ENCODE data around the gene PROCR.
"Not testable (repeated sequence)": the region's sequence is repeated elsewhere in the genome, so short reads cannot be mapped to it uniquely, and the experiment has no call there.

Gene PROCR

DNA sequence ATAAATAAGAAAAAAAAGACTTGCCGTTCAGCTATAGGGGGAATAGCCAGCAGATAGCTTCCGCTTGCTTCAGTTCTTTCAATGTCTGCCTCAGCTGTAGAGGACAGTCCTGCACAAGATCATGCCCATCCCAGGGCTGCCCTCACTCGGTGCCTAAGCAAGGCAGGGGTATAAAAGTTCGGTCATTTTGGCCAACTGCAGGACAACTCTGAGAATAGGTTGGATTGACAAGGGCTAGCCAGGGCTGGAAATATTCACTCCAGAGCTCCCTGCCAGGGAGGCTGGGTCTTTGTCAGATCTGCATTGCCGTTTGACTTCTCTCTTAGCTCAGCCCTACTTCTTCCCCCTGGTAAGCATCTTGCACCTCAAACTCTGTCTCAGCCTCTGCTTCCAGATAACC lies 8.4 kb downstream of the PROCR start:
- H3K9me3 ChIP-seq (ENCODE audit: control extremely low read depth in 1 of 5, control insufficient read depth in 4 of 5, insufficient read depth in 2 of 5, low read depth in 1 of 5, low read length in 4 of 5) = no peaks in the 10 kb centered on the region
- CTCF ChIA-PET = interaction anchor here (1.5 kb wide), 1 partner anchor 36 kb away, joined by 3 read pairs; no protein-coding TSS in a partner anchor
- 97% methylated on average over 4 of the region's 5 CpGs for WGBS (ENCODE audit: insufficient coverage)
- POLR2A ChIA-PET = no interaction called here
- H3K4me1 ChIP-seq (ENCODE audit: control extremely low read depth in 1 of 4, control insufficient read depth in 4 of 4, insufficient read depth in 4 of 4, low read length in 3 of 4) = no peaks in the 10 kb centered on the region
- no peak overlapping the region for H3K27ac ChIP-seq (ENCODE audit: insufficient read depth in 1 of 2, low read depth in 1 of 2, low read length in 2 of 2, poor library complexity in 1 of 2, severe bottlenecking in 2 of 2)
- no peaks in the 10 kb centered on the region for H3K27me3 ChIP-seq (replicated peaks in 2 of 5; ENCODE audit: control insufficient read depth in 4 of 5, insufficient read depth in 5 of 5, low read length in 4 of 5)
- no peak for DNase-seq
- no peak overlapping the region for H3K4me3 ChIP-seq (ENCODE audit: control insufficient read depth in 1 of 7, extremely low read depth in 1 of 7, insufficient read depth in 4 of 7, low read depth in 2 of 7, low read length in 6 of 7)
- no peaks in the 10 kb centered on the region for H3K36me3 ChIP-seq (ENCODE audit: control insufficient read depth in 4 of 4, insufficient read depth in 4 of 4, low read length in 3 of 4)

DNA sequence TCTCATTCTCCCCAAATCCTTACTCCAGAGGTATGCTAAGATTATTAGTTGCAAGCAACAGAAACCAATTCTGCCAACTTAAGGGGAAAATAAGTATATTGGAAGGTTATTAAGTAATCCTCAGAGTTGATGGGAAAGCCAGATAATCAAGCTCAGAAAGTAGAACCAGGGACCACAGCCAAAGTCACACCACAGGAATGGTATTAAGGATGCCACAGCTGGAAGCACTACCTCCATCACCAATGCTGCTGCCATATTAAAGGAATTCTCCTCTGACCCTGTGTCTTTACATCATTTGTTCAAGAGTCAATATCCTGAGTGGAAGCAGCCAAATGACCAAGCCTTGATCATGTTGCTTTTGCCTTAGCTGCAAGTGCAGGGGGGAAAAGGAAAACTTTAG lies 9.9 kb downstream of the PROCR start:
- Histone ChIP-seq H3K9me3 (ENCODE audit: control extremely low read depth in 1 of 5, control insufficient read depth in 4 of 5, insufficient read depth in 2 of 5, low read depth in 1 of 5, low read length in 4 of 5) (no peaks in the 10 kb centered on the region), H3K4me1 (ENCODE audit: control extremely low read depth in 1 of 4, control insufficient read depth in 4 of 4, insufficient read depth in 4 of 4, low read length in 3 of 4) (no peaks in the 10 kb centered on the region), H3K27ac (ENCODE audit: insufficient read depth in 1 of 2, low read depth in 1 of 2, low read length in 2 of 2, poor library complexity in 1 of 2, severe bottlenecking in 2 of 2) (no peak overlapping the region), H3K4me3 (ENCODE audit: control insufficient read depth in 1 of 7, extremely low read depth in 1 of 7, insufficient read depth in 4 of 7, low read depth in 2 of 7, low read length in 6 of 7) (no peak overlapping the region), H3K36me3 (ENCODE audit: control insufficient read depth in 4 of 4, insufficient read depth in 4 of 4, low read length in 3 of 4) (no peaks in the 10 kb centered on the region), H3K27me3 (replicated peaks in 2 of 5; ENCODE audit: control insufficient read depth in 4 of 5, insufficient read depth in 5 of 5, low read length in 4 of 5) (no peaks in the 10 kb centered on the region)
- CTCF ChIA-PET = no interaction called here
- POLR2A ChIA-PET = no interaction called here
- DNase-seq = no peak

DNA sequence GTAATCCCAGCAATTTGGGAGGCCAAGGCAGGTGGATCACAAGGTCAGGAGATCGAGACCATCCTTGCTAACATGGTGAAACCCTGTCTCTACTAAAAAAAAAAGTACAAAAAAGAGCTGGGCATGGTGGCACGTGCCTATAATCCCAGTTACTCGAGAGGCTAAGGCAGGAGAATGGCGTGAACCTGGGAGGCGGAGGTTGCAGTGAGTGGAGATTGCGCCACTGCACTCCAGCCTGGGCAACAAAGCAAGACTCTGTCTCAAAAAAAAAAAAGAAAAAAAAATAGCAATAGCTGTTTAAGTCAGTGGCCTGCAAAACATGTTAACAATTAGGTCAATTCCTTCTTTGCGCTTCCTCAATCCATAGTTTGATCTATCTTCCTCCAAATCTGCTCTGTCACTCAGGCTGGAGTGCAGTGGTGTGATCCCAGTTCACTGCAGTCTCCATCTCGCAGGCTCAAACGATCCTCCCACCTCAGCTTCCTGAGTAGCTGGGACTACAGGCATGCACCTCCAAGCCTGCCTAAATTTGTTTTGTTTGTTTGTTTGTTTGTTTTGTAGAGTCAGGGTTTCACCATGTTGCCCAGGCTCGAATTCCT lies 14.9 kb downstream of the PROCR start:
- H3K9me3 ChIP-seq (ENCODE audit: control extremely low read depth in 1 of 5, control insufficient read depth in 4 of 5, insufficient read depth in 2 of 5, low read depth in 1 of 5, low read length in 4 of 5); H3K4me1 ChIP-seq (ENCODE audit: control extremely low read depth in 1 of 4, control insufficient read depth in 4 of 4, insufficient read depth in 4 of 4, low read length in 3 of 4); H3K4me3 ChIP-seq (ENCODE audit: control insufficient read depth in 1 of 7, extremely low read depth in 1 of 7, insufficient read depth in 4 of 7, low read depth in 2 of 7, low read length in 6 of 7); H3K27me3 ChIP-seq (replicated peaks in 2 of 5; ENCODE audit: control insufficient read depth in 4 of 5, insufficient read depth in 5 of 5, low read length in 4 of 5); DNase-seq; H3K27ac ChIP-seq (ENCODE audit: insufficient read depth in 1 of 2, low read depth in 1 of 2, low read length in 2 of 2, poor library complexity in 1 of 2, severe bottlenecking in 2 of 2); H3K36me3 ChIP-seq (ENCODE audit: control insufficient read depth in 4 of 4, insufficient read depth in 4 of 4, low read length in 3 of 4); POLR2A ChIA-PET: not testable (repeated sequence)
- CTCF ChIA-PET = interaction anchor here (1.4 kb wide), 1 partner anchor 42 kb away, joined by 5 read pairs; no protein-coding TSS in a partner anchor
- 98% methylated on average over 7 of the region's 10 CpGs for WGBS (ENCODE audit: insufficient coverage)

DNA sequence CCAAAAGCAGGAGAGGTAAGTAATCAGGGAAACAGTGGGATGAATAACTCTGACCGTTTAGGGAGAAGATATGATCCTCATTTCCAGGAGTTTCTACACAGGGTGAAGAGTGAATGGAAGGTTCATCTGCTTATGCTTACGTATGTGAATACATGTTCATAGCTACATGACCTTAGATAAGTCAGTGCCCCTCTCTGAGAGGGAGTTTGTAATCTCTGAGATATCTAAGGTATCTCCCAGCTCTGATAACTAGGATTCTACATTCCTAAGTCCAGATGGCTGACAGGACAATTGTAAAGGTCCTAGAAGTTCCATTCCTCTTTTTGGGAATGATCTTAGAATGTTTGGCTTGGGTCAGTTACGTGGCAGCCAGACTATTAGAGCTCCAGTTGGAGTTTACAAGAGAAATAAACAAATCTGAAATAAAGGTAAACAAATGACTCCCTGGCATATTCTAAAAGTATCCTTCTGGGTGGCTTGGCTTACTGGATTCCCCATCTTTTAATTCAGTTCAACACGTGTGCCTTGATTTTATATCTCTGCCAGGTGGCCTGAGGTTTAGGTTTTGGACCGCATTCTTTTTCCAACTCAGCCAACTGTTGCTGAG lies 15.8 kb downstream of the PROCR start:
- WGBS (ENCODE audit: insufficient coverage) = 91% methylated on average over 4 of the region's 5 CpGs
- Histone ChIP-seq H3K27ac (ENCODE audit: insufficient read depth in 1 of 2, low read depth in 1 of 2, low read length in 2 of 2, poor library complexity in 1 of 2, severe bottlenecking in 2 of 2) (no peak overlapping the region), H3K27me3 (replicated peaks in 2 of 5; ENCODE audit: control insufficient read depth in 4 of 5, insufficient read depth in 5 of 5, low read length in 4 of 5) (no peaks in the 10 kb centered on the region), H3K9me3 (ENCODE audit: control extremely low read depth in 1 of 5, control insufficient read depth in 4 of 5, insufficient read depth in 2 of 5, low read depth in 1 of 5, low read length in 4 of 5) (peaks cover 0 to 3% (median 0%) of the 10 kb centered on the region in 5 experiments), H3K4me1 (ENCODE audit: control extremely low read depth in 1 of 4, control insufficient read depth in 4 of 4, insufficient read depth in 4 of 4, low read length in 3 of 4) (no peaks in the 10 kb centered on the region), H3K36me3 (ENCODE audit: control insufficient read depth in 4 of 4, insufficient read depth in 4 of 4, low read length in 3 of 4) (peaks cover 0 to 2% (median 0%) of the 10 kb centered on the region in 4 experiments), H3K4me3 (ENCODE audit: control insufficient read depth in 1 of 7, extremely low read depth in 1 of 7, insufficient read depth in 4 of 7, low read depth in 2 of 7, low read length in 6 of 7) (no peak overlapping the region)
- ChIA-PET POLR2A (no interaction called here), CTCF (interaction anchor here (0.6 to 1.4 kb wide), 3 partner anchors 21 to 43 kb away, joined by 3 to 5 read pairs (median 4); no protein-coding TSS in a partner anchor)
- no peak for DNase-seq

DNA sequence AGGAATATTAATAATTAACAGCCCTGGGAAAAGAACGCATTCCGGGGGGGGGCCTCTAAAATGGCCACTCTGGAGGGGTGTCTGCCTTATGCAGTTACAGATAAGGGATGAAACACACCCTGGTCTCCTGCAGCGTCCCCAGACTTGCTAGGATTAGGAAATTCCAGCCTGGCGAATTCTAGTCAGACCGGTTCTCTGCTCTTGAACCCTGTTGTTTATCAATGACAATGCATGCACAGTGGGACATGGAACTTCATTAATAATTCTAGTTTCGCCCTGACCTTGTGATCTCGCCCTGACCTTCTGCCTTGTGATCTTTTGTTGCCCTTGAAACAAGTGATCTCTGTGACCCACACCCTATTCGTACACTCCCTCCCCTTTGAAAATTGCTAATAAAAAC lies 17.4 kb downstream of the PROCR start:
- WGBS (ENCODE audit: insufficient coverage) = 99% methylated on average over 5 of the region's 8 CpGs
- H3K9me3 ChIP-seq (ENCODE audit: control extremely low read depth in 1 of 5, control insufficient read depth in 4 of 5, insufficient read depth in 2 of 5, low read depth in 1 of 5, low read length in 4 of 5); H3K27ac ChIP-seq (ENCODE audit: insufficient read depth in 1 of 2, low read depth in 1 of 2, low read length in 2 of 2, poor library complexity in 1 of 2, severe bottlenecking in 2 of 2); H3K27me3 ChIP-seq (replicated peaks in 2 of 5; ENCODE audit: control insufficient read depth in 4 of 5, insufficient read depth in 5 of 5, low read length in 4 of 5); H3K4me3 ChIP-seq (ENCODE audit: control insufficient read depth in 1 of 7, extremely low read depth in 1 of 7, insufficient read depth in 4 of 7, low read depth in 2 of 7, low read length in 6 of 7); H3K4me1 ChIP-seq (ENCODE audit: control extremely low read depth in 1 of 4, control insufficient read depth in 4 of 4, insufficient read depth in 4 of 4, low read length in 3 of 4); H3K36me3 ChIP-seq (ENCODE audit: control insufficient read depth in 4 of 4, insufficient read depth in 4 of 4, low read length in 3 of 4); DNase-seq; POLR2A ChIA-PET; CTCF ChIA-PET: not testable (repeated sequence)

DNA sequence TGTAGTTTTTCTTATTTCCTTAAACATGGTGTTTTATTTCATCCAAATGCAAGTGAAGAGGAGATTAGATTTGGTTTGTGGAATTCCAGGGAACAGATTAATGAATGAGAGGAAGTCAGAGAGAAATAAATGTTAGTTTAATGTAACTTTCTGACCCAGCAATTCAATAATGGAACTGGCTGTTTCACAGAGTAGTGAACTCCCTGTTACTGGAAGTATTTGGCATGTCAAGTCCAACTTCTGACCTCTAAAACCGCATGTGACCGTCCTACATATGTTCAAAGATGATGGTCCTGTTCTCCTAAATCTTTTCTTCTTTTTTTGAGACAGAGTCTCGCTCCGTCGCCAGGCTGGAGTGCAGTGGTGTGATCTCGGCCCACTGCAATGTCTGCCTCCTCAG lies 18.7 kb downstream of the PROCR start:
- 97% methylated on average over 6 of the region's 6 CpGs for WGBS (ENCODE audit: insufficient coverage)
- H3K27ac ChIP-seq (ENCODE audit: insufficient read depth in 1 of 2, low read depth in 1 of 2, low read length in 2 of 2, poor library complexity in 1 of 2, severe bottlenecking in 2 of 2) = no peak overlapping the region
- peaks cover 0 to 3% (median 0%) of the 10 kb centered on the region in 5 experiments for H3K9me3 ChIP-seq (ENCODE audit: control extremely low read depth in 1 of 5, control insufficient read depth in 4 of 5, insufficient read depth in 2 of 5, low read depth in 1 of 5, low read length in 4 of 5)
- DNase-seq = no peak
- no peaks in the 10 kb centered on the region for H3K27me3 ChIP-seq (replicated peaks in 2 of 5; ENCODE audit: control insufficient read depth in 4 of 5, insufficient read depth in 5 of 5, low read length in 4 of 5)
- no peaks in the 10 kb centered on the region for H3K4me1 ChIP-seq (ENCODE audit: control extremely low read depth in 1 of 4, control insufficient read depth in 4 of 4, insufficient read depth in 4 of 4, low read length in 3 of 4)
- POLR2A ChIA-PET = no interaction called here
- peaks cover 0 to 2% (median 0%) of the 10 kb centered on the region in 4 experiments for H3K36me3 ChIP-seq (ENCODE audit: control insufficient read depth in 4 of 4, insufficient read depth in 4 of 4, low read length in 3 of 4)
- H3K4me3 ChIP-seq (ENCODE audit: control insufficient read depth in 1 of 7, extremely low read depth in 1 of 7, insufficient read depth in 4 of 7, low read depth in 2 of 7, low read length in 6 of 7) = no peak overlapping the region
- CTCF ChIA-PET = interaction anchor here (1.3 kb wide), 1 partner anchor 49 kb away, joined by 4 read pairs; no protein-coding TSS in a partner anchor

DNA sequence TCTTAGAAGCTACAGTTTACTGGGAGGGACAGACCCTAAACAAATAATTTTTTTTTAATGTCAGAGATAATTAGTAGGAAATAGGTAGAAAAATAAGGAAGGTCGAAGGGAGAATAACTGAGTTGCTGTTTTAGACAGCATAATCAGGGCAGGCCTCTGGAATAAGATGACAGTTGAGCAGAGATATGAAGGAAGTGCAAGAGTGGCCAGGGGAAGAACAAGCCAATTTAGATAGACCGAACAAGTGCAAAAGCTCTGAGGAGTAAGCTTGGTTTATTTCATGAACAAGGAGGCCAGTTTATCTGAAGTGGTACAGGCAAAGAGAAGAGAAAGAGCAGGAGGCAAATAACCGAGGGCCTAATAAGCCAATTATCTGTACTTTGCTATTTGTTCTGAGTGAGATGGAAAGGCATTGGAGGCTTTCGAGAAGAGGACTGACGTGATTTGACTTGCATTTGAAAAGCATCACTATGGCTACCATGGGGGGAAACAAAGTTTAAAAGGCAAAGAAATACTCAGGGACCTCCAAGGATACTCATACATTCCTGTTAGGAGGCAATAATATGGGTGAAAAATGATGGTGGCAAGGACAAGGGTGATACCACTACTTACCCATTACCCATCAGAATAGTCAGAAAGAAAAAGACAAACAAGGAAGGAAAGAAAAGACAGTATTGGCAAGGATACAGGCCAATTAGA lies 19.7 kb downstream of the PROCR start:
- Histone ChIP-seq H3K9me3 (ENCODE audit: control extremely low read depth in 1 of 5, control insufficient read depth in 4 of 5, insufficient read depth in 2 of 5, low read depth in 1 of 5, low read length in 4 of 5) (peaks cover 0 to 6% (median 3%) of the 10 kb centered on the region in 5 experiments), H3K4me3 (ENCODE audit: control insufficient read depth in 1 of 7, extremely low read depth in 1 of 7, insufficient read depth in 4 of 7, low read depth in 2 of 7, low read length in 6 of 7) (no peak overlapping the region), H3K4me1 (ENCODE audit: control extremely low read depth in 1 of 4, control insufficient read depth in 4 of 4, insufficient read depth in 4 of 4, low read length in 3 of 4) (no peaks in the 10 kb centered on the region), H3K27ac (ENCODE audit: insufficient read depth in 1 of 2, low read depth in 1 of 2, low read length in 2 of 2, poor library complexity in 1 of 2, severe bottlenecking in 2 of 2) (no peak overlapping the region), H3K27me3 (replicated peaks in 2 of 5; ENCODE audit: control insufficient read depth in 4 of 5, insufficient read depth in 5 of 5, low read length in 4 of 5) (no peaks in the 10 kb centered on the region), H3K36me3 (ENCODE audit: control insufficient read depth in 4 of 4, insufficient read depth in 4 of 4, low read length in 3 of 4) (peaks cover 0 to 2% (median 0%) of the 10 kb centered on the region in 4 experiments)
- ChIA-PET CTCF (interaction anchor here (1.3 kb wide), 1 partner anchor 50 kb away, joined by 4 read pairs; no protein-coding TSS in a partner anchor), POLR2A (no interaction called here)
- DNase-seq = no peak
- WGBS (ENCODE audit: insufficient coverage) = 96% methylated on average over 5 of the region's 5 CpGs

Measured in common myeloid progenitor, CD34-positive (primary cell).